WTC11 (cell line): Measurements from ENCODE around the gene WSCD1. TPM values are rescaled to one million over a fixed set of nuclear protein-coding genes. Genes with fewer than 3 reads are reported as not detected.

Source experiments
- ATAC-seq: fragments of 200-7000 bp; cut with Tn5 transposase; 2 replicates; pipeline ENCODE4 v1.10.0; 2021; ENCODE audit warnings: mild to moderate bottlenecking, moderate library complexity
- Bru-seq: library from RNA; stranded (reverse); fragments of 400-500 nt; gene quantifications from one replicate; lab custom pipeline; 2021; lab: Mats Ljungman, UMichigan
- CTCF ChIA-PET: fragments of 300-600 bp; sonication (Branson Sonifier 250); formaldehyde crosslinking; loops from one replicate; lab custom pipeline; 2021; ENCODE audit warnings: antibody characterized with exemption; lab: Charles Lee
- POLR2A ChIA-PET: fragments of 350-600 bp; sonication (Branson Sonifier 250); formaldehyde crosslinking; loops from one replicate; lab custom pipeline; 2021; ENCODE audit warnings: antibody characterized with exemption; lab: Charles Lee
- DNase-seq: peaks from one replicate; pipeline ENCODE4 v3.0.0; 2021; ENCODE audit warnings: low spot score
- H3K27ac Mint-ChIP-seq: 2 replicates; pipeline ENCODE4 v1.8.0; 2021; ENCODE audit warnings: mixed read lengths
- H3K27me3 Mint-ChIP-seq: 2 replicates; pipeline ENCODE4 v1.8.0; 2021; ENCODE audit warnings: low read depth, mild to moderate bottlenecking, moderate library complexity, mixed read lengths
- H3K36me3 Mint-ChIP-seq: 2 replicates; pipeline ENCODE4 v1.8.0; 2021; ENCODE audit warnings: mixed read lengths
- H3K4me1 Mint-ChIP-seq: 2 replicates; pipeline ENCODE4 v1.8.0; 2022; ENCODE audit warnings: mixed read lengths
- H3K4me3 Mint-ChIP-seq: 2 replicates; pipeline ENCODE4 v1.8.0; 2021; ENCODE audit warnings: mild to moderate bottlenecking, moderate library complexity, mixed read lengths
- H3K9me3 Mint-ChIP-seq: 2 replicates; pipeline ENCODE4 v1.8.0; 2021; ENCODE audit warnings: mixed read lengths
- GTF2I ChIP-seq: fragments of 250-450 bp; sonication (Bioruptor Pico); conservative IDR thresholded peaks from 2 replicates; pipeline ENCODE4 v1.4.0; 2021; ENCODE audit warnings: mild to moderate bottlenecking
- MYBL2 ChIP-seq: sonication (generic); formaldehyde crosslinking; IDR thresholded peaks from 2 replicates; pipeline ENCODE4 v1.8.1; 2023; ENCODE audit warnings: mild to moderate bottlenecking, moderate library complexity, missing genetic modification reagents
- NFYB ChIP-seq: sonication (generic); formaldehyde crosslinking; conservative IDR thresholded peaks from 2 replicates; pipeline ENCODE4 v1.8.0; 2022; ENCODE audit warnings: low read depth, missing genetic modification reagents
- PREB ChIP-seq: sonication (generic); formaldehyde crosslinking; IDR thresholded peaks from 2 replicates; pipeline ENCODE4 v1.8.1; 2022; ENCODE audit warnings: mild to moderate bottlenecking, missing genetic modification reagents, moderate library complexity, borderline replicate concordance
- SMAD4 ChIP-seq: sonication (generic); formaldehyde crosslinking; IDR thresholded peaks from 2 replicates; pipeline ENCODE4 v1.8.0; 2022; ENCODE audit warnings: mild to moderate bottlenecking, missing genetic modification reagents
- TEAD4 ChIP-seq: sonication (generic); formaldehyde crosslinking; IDR thresholded peaks from 2 replicates; pipeline ENCODE4 v1.8.0; 2022; ENCODE audit warnings: mild to moderate bottlenecking, missing genetic modification reagents
- ZBTB43 ChIP-seq: sonication (generic); formaldehyde crosslinking; IDR thresholded peaks from 2 replicates; pipeline ENCODE4 v1.8.1; 2023; ENCODE audit warnings: mild to moderate bottlenecking, missing genetic modification reagents
- ZNF138 ChIP-seq: sonication (generic); formaldehyde crosslinking; conservative IDR thresholded peaks from 2 replicates; pipeline ENCODE4 v1.8.1; 2022; ENCODE audit warnings: mild to moderate bottlenecking, moderate library complexity, missing genetic modification reagents
- long read RNA-seq, 3 experiments: library from RNA in 1 of 3; library from capped mRNA in 1 of 3; library from polyadenylated mRNA in 1 of 3; unstranded in 2 of 3; stranded (forward) in 1 of 3; transcript quantifications; one replicate each; pipeline ENCODE4 v2.0.0, GENCODE V29; 2021
- total RNA-seq: library from RNA; stranded (reverse); gene quantifications from 3 replicates; pipeline ENCODE4 v1.2.3, GENCODE V29; 2021
- TF ChIP-seq, protein P1 (sequence below): sonication (generic); formaldehyde crosslinking; IDR thresholded peaks from 2 replicates; pipeline ENCODE4 v1.8.0; 2022; ENCODE audit warnings: mild to moderate bottlenecking, missing genetic modification reagents
- TF ChIP-seq, protein P2 (sequence below): sonication (generic); formaldehyde crosslinking; IDR thresholded peaks from 2 replicates; pipeline ENCODE4 v1.8.1; 2023; ENCODE audit warnings: mild to moderate bottlenecking, missing genetic modification reagents, borderline replicate concordance
- TF ChIP-seq, protein P3 (sequence below): sonication (generic); formaldehyde crosslinking; IDR thresholded peaks from 2 replicates; pipeline ENCODE4 v1.8.1; 2022; ENCODE audit warnings: low read depth, missing genetic modification reagents, borderline replicate concordance
- TF ChIP-seq, protein P4 (sequence below): fragments of 250-450 bp; sonication (Bioruptor Pico); IDR thresholded peaks from 2 replicates; pipeline ENCODE4 v2.1.2; 2022; ENCODE audit warnings: mild to moderate bottlenecking, moderate library complexity
- TF ChIP-seq, protein P5 (sequence below): sonication (generic); formaldehyde crosslinking; conservative IDR thresholded peaks from 2 replicates; pipeline ENCODE4 v1.8.1; 2023; ENCODE audit warnings: mild to moderate bottlenecking, low read depth, missing genetic modification reagents, moderate library complexity

WSCD1 gene
- 57.5 to 80.2 TPM (median 71.9 TPM) in 3 replicates for total RNA-seq
- Bru-seq, nascent RNA = percentile 75 among the genes with signal in this experiment
- long read RNA-seq, experiment 1, full-length matches to known transcripts = 44 of 114 reads
- long read RNA-seq, experiment 1, partial matches to known transcripts = 50 of 114 reads
- long read RNA-seq, experiment 1, other reads (novel, unspliced or antisense) = 20 of 114 reads
- long read RNA-seq, experiment 2, full-length matches to known transcripts = 18 of 73 reads
- long read RNA-seq, experiment 2, partial matches to known transcripts = 12 of 73 reads
- long read RNA-seq, experiment 2, other reads (novel, unspliced or antisense) = 43 of 73 reads
- long read RNA-seq, experiment 3 = 0 reads

- Mint-ChIP-seq H3K4me1 (peaks cover 29% of the 10 kb centered on the region), H3K4me3 (peak within 1 kb of the TSS; percentile 90), H3K27me3 (peaks cover 16% of the 10 kb centered on the region), H3K27ac (peak within 1 kb of the TSS; percentile 18; the same call in 1 of the 2 replicates), H3K9me3 (no peaks in the 10 kb centered on the region), H3K36me3 (peaks cover 2% of the 10 kb centered on the region; the same call in 1 of the 2 replicates)
- peak; percentile 69; the same call in 1 of the 2 replicates for TF ChIP-seq ZBTB43 (CRISPR knock-in tag)
- no peak for TF ChIP-seq MYBL2 (CRISPR knock-in tag)
- 0 out of 2 replicates have a peak, but pooled peaks have one; percentile 34 for TF ChIP-seq ZNF138 (CRISPR knock-in tag)
- ChIA-PET CTCF (interaction anchor here (0.7 to 3.2 kb wide), 35 partner anchors 11 to 631 kb away, joined by 3 to 33 read pairs (median 4); partner anchors contain the start of gene C1QBP), POLR2A (interaction anchor here (1.0 kb wide), 1 partner anchor 13 kb away, joined by 3 read pairs; no protein-coding TSS in a partner anchor)
- DNase-seq = peak; percentile 33
- peak; percentile 33 for ATAC-seq
Measured at GRCh38 chr17:6069539-6070429, at the start of gene WSCD1. WSCD1 (plus strand) TSS chr17:6070379; CDS start chr17:6080659, 10,280 bp downstream.

- H3K4me1 Mint-ChIP-seq = peaks cover 18% of the 10 kb centered on the region
- no peaks in the 10 kb centered on the region for H3K36me3 Mint-ChIP-seq
- no peaks in the 10 kb centered on the region for H3K27me3 Mint-ChIP-seq
- TF ChIP-seq, protein P1, sequence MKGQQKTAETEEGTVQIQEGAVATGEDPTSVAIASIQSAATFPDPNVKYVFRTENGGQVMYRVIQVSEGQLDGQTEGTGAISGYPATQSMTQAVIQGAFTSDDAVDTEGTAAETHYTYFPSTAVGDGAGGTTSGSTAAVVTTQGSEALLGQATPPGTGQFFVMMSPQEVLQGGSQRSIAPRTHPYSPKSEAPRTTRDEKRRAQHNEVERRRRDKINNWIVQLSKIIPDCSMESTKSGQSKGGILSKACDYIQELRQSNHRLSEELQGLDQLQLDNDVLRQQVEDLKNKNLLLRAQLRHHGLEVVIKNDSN = no peak
- TF ChIP-seq, protein P2, sequence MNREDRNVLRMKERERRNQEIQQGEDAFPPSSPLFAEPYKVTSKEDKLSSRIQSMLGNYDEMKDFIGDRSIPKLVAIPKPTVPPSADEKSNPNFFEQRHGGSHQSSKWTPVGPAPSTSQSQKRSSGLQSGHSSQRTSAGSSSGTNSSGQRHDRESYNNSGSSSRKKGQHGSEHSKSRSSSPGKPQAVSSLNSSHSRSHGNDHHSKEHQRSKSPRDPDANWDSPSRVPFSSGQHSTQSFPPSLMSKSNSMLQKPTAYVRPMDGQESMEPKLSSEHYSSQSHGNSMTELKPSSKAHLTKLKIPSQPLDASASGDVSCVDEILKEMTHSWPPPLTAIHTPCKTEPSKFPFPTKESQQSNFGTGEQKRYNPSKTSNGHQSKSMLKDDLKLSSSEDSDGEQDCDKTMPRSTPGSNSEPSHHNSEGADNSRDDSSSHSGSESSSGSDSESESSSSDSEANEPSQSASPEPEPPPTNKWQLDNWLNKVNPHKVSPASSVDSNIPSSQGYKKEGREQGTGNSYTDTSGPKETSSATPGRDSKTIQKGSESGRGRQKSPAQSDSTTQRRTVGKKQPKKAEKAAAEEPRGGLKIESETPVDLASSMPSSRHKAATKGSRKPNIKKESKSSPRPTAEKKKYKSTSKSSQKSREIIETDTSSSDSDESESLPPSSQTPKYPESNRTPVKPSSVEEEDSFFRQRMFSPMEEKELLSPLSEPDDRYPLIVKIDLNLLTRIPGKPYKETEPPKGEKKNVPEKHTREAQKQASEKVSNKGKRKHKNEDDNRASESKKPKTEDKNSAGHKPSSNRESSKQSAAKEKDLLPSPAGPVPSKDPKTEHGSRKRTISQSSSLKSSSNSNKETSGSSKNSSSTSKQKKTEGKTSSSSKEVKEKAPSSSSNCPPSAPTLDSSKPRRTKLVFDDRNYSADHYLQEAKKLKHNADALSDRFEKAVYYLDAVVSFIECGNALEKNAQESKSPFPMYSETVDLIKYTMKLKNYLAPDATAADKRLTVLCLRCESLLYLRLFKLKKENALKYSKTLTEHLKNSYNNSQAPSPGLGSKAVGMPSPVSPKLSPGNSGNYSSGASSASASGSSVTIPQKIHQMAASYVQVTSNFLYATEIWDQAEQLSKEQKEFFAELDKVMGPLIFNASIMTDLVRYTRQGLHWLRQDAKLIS (CRISPR knock-in tag) = no peak
- TF ChIP-seq, protein P3, sequence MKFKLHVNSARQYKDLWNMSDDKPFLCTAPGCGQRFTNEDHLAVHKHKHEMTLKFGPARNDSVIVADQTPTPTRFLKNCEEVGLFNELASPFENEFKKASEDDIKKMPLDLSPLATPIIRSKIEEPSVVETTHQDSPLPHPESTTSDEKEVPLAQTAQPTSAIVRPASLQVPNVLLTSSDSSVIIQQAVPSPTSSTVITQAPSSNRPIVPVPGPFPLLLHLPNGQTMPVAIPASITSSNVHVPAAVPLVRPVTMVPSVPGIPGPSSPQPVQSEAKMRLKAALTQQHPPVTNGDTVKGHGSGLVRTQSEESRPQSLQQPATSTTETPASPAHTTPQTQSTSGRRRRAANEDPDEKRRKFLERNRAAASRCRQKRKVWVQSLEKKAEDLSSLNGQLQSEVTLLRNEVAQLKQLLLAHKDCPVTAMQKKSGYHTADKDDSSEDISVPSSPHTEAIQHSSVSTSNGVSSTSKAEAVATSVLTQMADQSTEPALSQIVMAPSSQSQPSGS (CRISPR knock-in tag) = no peak
- TF ChIP-seq NFYB (CRISPR knock-in tag) (no peak), PREB (CRISPR knock-in tag) (no peak), GTF2I (no peak), SMAD4 (CRISPR knock-in tag) (no peak), TEAD4 (no peak)
- TF ChIP-seq, protein P4, sequence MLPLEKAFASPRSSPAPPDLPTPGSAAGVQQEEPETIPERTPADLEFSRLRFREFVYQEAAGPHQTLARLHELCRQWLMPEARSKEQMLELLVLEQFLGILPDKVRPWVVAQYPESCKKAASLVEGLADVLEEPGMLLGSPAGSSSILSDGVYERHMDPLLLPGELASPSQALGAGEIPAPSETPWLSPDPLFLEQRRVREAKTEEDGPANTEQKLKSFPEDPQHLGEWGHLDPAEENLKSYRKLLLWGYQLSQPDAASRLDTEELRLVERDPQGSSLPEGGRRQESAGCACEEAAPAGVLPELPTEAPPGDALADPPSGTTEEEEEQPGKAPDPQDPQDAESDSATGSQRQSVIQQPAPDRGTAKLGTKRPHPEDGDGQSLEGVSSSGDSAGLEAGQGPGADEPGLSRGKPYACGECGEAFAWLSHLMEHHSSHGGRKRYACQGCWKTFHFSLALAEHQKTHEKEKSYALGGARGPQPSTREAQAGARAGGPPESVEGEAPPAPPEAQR (CRISPR knock-in tag) = no peak
- TF ChIP-seq, protein P5, sequence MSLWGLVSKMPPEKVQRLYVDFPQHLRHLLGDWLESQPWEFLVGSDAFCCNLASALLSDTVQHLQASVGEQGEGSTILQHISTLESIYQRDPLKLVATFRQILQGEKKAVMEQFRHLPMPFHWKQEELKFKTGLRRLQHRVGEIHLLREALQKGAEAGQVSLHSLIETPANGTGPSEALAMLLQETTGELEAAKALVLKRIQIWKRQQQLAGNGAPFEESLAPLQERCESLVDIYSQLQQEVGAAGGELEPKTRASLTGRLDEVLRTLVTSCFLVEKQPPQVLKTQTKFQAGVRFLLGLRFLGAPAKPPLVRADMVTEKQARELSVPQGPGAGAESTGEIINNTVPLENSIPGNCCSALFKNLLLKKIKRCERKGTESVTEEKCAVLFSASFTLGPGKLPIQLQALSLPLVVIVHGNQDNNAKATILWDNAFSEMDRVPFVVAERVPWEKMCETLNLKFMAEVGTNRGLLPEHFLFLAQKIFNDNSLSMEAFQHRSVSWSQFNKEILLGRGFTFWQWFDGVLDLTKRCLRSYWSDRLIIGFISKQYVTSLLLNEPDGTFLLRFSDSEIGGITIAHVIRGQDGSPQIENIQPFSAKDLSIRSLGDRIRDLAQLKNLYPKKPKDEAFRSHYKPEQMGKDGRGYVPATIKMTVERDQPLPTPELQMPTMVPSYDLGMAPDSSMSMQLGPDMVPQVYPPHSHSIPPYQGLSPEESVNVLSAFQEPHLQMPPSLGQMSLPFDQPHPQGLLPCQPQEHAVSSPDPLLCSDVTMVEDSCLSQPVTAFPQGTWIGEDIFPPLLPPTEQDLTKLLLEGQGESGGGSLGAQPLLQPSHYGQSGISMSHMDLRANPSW (CRISPR knock-in tag) = no peak
- ATAC-seq = no peak
- peaks cover 12% of the 10 kb centered on the region for H3K9me3 Mint-ChIP-seq
- no peak overlapping the region for H3K4me3 Mint-ChIP-seq
- H3K27ac Mint-ChIP-seq = no peak overlapping the region
- POLR2A ChIA-PET = no interaction called here
- CTCF ChIA-PET = no interaction called here
- no peak for DNase-seq
Measured at GRCh38 chr17:6021011-6021400, 49.2 kb upstream of the WSCD1 start.
